ENCODE results near the gene SCN9A. TPM values are rescaled to one million over a fixed set of nuclear protein-coding genes. Genes with fewer than 3 reads are reported as not detected.

SCN9A gene
- total and polyA plus RNA-seq, 9 of the 15 experiments (the other 6 are each of a cell fraction or from before 2014, with no cell fraction given) = 1.4 to 22.8 (median 7.1) TPM

DNA sequence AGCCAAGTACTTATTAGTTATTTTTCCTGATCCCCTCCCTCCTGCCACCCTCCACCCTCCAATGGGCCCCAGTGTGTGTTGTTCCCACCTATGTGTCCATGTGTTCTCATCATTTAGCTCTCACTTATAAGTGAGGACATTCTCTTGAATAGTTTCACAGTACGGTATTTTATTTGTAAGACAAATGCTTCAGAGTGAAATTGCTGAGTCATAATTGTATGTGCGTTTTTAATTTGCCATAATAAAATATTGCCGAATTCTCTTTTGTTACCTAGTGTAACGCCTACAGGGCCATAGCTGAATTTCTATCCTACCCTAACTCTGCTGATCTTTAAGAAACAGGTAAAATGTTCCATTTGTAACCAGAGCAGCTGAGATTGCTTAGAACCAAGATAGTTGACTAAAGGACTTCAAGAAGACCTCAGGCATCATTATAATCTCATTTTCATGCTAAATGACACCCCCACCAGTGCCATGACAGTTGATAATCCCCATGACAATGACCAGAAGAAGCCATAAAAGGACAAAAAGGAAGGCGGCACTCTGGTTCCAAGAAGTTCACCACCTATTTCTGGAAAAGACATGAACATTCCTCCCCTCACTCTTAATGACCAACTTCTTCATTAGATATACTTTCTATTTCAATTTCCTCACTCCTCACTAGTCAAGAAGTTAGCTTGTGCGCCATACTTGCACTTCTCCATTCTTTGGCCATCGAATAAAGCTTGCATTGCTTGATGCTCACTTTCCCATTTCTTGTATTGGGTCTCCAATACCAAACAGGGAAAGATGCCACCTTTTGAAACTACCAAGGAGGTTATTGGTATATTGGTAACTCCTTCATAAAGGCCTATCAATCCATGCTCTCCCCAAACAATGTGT lies 18.4 kb downstream of the SCN9A start (continued):
- TF ChIP-seq VEZF1 (CRISPR knock-in tag; IDR thresholded peaks at IDR 0.05) (peak; percentile 74), ZNF239 (CRISPR knock-in tag; IDR thresholded peaks at IDR 0.05) (peak; percentile 29; the same call in 1 of the 2 replicates), JUND (IDR thresholded peaks at IDR 0.05; ENCODE audit: borderline replicate concordance, low read depth, low read length) (0 out of 2 replicates have a peak, but pooled peaks have one; percentile 28), JUND (tag; IDR thresholded peaks at IDR 0.05; ENCODE audit: borderline replicate concordance, low read depth, low read length) (peak; percentile 70; the same call in 2 of the 3 replicates), SMARCE1 (IDR thresholded peaks at IDR 0.05) (peak; percentile 61; the same call in 1 of the 2 replicates), RCOR1 (IDR thresholded peaks at IDR 0.05; ENCODE audit: borderline replicate concordance in 1 of 2, low read depth in 2 of 2, low read length in 2 of 2) (peak in 1 of 2 experiments; percentile 37; a peak in 1 of 4 replicates), ELF1 (tag; IDR thresholded peaks at IDR 0.05) (0 out of 2 replicates have a peak, but pooled peaks have one; percentile 32), ZNF165 (CRISPR knock-in tag; IDR thresholded peaks at IDR 0.05; ENCODE audit: borderline replicate concordance) (no peak), HMBOX1 (IDR thresholded peaks at IDR 0.05) (no peak; the same call in 1 of the 2 replicates), BHLHE40 (IDR thresholded peaks at IDR 0.05; ENCODE audit: low read length) (0 out of 2 replicates have a peak, but pooled peaks have one; percentile 5), CREM (IDR thresholded peaks at IDR 0.05; ENCODE audit: low read depth) (no peak), FOSL1 (tag; conservative IDR thresholded peaks at IDR 0.05) (0 out of 2 replicates have a peak, but pooled peaks have one; percentile 25), FOXM1 (IDR thresholded peaks at IDR 0.05; ENCODE audit: low read depth) (no peak), FOXM1 (CRISPR knock-in tag; IDR thresholded peaks at IDR 0.05; ENCODE audit: low read depth) (no peak), DACH1 (IDR thresholded peaks at IDR 0.05; ENCODE audit: partially characterized antibody) (peak; percentile 7), CBFA2T3 (IDR thresholded peaks at IDR 0.05) (peak; percentile 20), NEUROD1 (IDR thresholded peaks at IDR 0.05; ENCODE audit: borderline replicate concordance, low read depth, low read length, partially characterized antibody) (peak; percentile 71)
- TF ChIP-seq, protein P1, sequence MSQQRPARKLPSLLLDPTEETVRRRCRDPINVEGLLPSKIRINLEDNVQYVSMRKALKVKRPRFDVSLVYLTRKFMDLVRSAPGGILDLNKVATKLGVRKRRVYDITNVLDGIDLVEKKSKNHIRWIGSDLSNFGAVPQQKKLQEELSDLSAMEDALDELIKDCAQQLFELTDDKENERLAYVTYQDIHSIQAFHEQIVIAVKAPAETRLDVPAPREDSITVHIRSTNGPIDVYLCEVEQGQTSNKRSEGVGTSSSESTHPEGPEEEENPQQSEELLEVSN (IDR thresholded peaks at IDR 0.05; ENCODE audit: borderline replicate concordance in 1 of 2, extremely low read depth in 1 of 2, insufficient read depth in 1 of 2, insufficient read length in 1 of 2, low read depth in 1 of 2, low read length in 1 of 2, poor library complexity in 1 of 2, severe bottlenecking in 1 of 2) = no peak
- TF ChIP-seq, protein P2, sequence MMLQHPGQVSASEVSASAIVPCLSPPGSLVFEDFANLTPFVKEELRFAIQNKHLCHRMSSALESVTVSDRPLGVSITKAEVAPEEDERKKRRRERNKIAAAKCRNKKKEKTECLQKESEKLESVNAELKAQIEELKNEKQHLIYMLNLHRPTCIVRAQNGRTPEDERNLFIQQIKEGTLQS (IDR thresholded peaks at IDR 0.05) = peak; percentile 46; the same call in 1 of the 2 replicates
- TF ChIP-seq, protein P2 (CRISPR knock-in tag; conservative IDR thresholded peaks at IDR 0.05) = no peak; the same call in 1 of the 2 replicates
- TF ChIP-seq, protein P3, sequence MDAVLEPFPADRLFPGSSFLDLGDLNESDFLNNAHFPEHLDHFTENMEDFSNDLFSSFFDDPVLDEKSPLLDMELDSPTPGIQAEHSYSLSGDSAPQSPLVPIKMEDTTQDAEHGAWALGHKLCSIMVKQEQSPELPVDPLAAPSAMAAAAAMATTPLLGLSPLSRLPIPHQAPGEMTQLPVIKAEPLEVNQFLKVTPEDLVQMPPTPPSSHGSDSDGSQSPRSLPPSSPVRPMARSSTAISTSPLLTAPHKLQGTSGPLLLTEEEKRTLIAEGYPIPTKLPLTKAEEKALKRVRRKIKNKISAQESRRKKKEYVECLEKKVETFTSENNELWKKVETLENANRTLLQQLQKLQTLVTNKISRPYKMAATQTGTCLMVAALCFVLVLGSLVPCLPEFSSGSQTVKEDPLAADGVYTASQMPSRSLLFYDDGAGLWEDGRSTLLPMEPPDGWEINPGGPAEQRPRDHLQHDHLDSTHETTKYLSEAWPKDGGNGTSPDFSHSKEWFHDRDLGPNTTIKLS (IDR thresholded peaks at IDR 0.05; ENCODE audit: borderline replicate concordance, low read depth) = no peak
